ENCODE measurements around the gene CTXN1.

CTXN1 gene

GRCh38 chr19:7888145-7888825, 37.6 kb downstream of the CTXN1 start, which contains the start of gene LRRC8E:
Gene LRRC8E (plus strand): TSS chr19:7888510. CDS start chr19:7895604, 7,094 bp downstream.
- no peaks in the 10 kb centered on the region for H3K36me3 ChIP-seq (ENCODE audit: low read length)
- H3K79me2 ChIP-seq (ENCODE audit: insufficient read depth, low read length), result no peaks in the 10 kb centered on the region
- H3K9me3 ChIP-seq (ENCODE audit: insufficient read depth, low read length), result no peaks in the 10 kb centered on the region
- H2AFZ ChIP-seq (ENCODE audit: low read depth, low read length, severe bottlenecking), result no peak within 1 kb of the TSS
- TF ChIP-seq CTCF (IDR thresholded peaks at IDR 0.05; ENCODE audit: insufficient read depth, low read length, poor library complexity, severe bottlenecking) (no peak), EZH2phosphoT487 (conservative IDR thresholded peaks at IDR 0.05; ENCODE audit: low read length) (no peak)
- no peak within 1 kb of the TSS for H3K4me3 ChIP-seq (ENCODE audit: insufficient read depth, low read length, poor library complexity, severe bottlenecking)
- no peak within 1 kb of the TSS for H3K4me2 ChIP-seq (ENCODE audit: low read depth, low read length, poor library complexity, severe bottlenecking)
- no peaks in the 10 kb centered on the region for H4K20me1 ChIP-seq (ENCODE audit: low read depth, low read length)
- no peak within 1 kb of the TSS for H3K9ac ChIP-seq (ENCODE audit: low read length)
- no peak within 1 kb of the TSS for H3K27ac ChIP-seq (ENCODE audit: low read depth, low read length)
- no peaks in the 10 kb centered on the region for H3F3A ChIP-seq (ENCODE audit: insufficient read depth)
- no peaks in the 10 kb centered on the region for H3K9me2 ChIP-seq (replicated peaks; ENCODE audit: insufficient read depth, low read length)
- no peaks in the 10 kb centered on the region for H3K27me3 ChIP-seq (ENCODE audit: low read length)

- no peak overlapping the region for H3K4me3 ChIP-seq (ENCODE audit: insufficient read depth, low read length, poor library complexity, severe bottlenecking)
- no peaks in the 10 kb centered on the region for H3K9me2 ChIP-seq (replicated peaks; ENCODE audit: insufficient read depth, low read length)
- no peaks in the 10 kb centered on the region for H3K36me3 ChIP-seq (ENCODE audit: low read length)
- no peak for TF ChIP-seq EZH2phosphoT487 (conservative IDR thresholded peaks at IDR 0.05; ENCODE audit: low read length)
- TF ChIP-seq CTCF (IDR thresholded peaks at IDR 0.05; ENCODE audit: insufficient read depth, low read length, poor library complexity, severe bottlenecking), result no peak
- H2AFZ ChIP-seq (ENCODE audit: low read depth, low read length, severe bottlenecking), result no peak overlapping the region
- H4K20me1 ChIP-seq (ENCODE audit: low read depth, low read length), result no peaks in the 10 kb centered on the region
- no peak overlapping the region for H3K9ac ChIP-seq (ENCODE audit: low read length)
- H3K4me2 ChIP-seq (ENCODE audit: low read depth, low read length, poor library complexity, severe bottlenecking), result no peak overlapping the region
- no peak overlapping the region for H3K27ac ChIP-seq (ENCODE audit: low read depth, low read length)
- H3K79me2 ChIP-seq (ENCODE audit: insufficient read depth, low read length), result no peaks in the 10 kb centered on the region
- no peaks in the 10 kb centered on the region for H3K9me3 ChIP-seq (ENCODE audit: insufficient read depth, low read length)
- no peaks in the 10 kb centered on the region for H3F3A ChIP-seq (ENCODE audit: insufficient read depth)
- no peaks in the 10 kb centered on the region for H3K27me3 ChIP-seq (ENCODE audit: low read length)
These were observed 38.4 kb downstream of the CTXN1 start for GRCh38 chr19:7887408-7888144.

- Histone ChIP-seq H3K27ac (ENCODE audit: low read depth, low read length) (no peak overlapping the region), H4K20me1 (ENCODE audit: low read depth, low read length) (no peaks in the 10 kb centered on the region), H3K79me2 (ENCODE audit: insufficient read depth, low read length) (no peaks in the 10 kb centered on the region), H2AFZ (ENCODE audit: low read depth, low read length, severe bottlenecking) (no peak overlapping the region), H3F3A (ENCODE audit: insufficient read depth) (no peaks in the 10 kb centered on the region), H3K9me3 (ENCODE audit: insufficient read depth, low read length) (no peaks in the 10 kb centered on the region), H3K9me2 (replicated peaks; ENCODE audit: insufficient read depth, low read length) (no peaks in the 10 kb centered on the region), H3K4me2 (ENCODE audit: low read depth, low read length, poor library complexity, severe bottlenecking) (no peak overlapping the region), H3K4me3 (ENCODE audit: insufficient read depth, low read length, poor library complexity, severe bottlenecking) (no peak overlapping the region), H3K36me3 (ENCODE audit: low read length) (no peaks in the 10 kb centered on the region), H3K9ac (ENCODE audit: low read length) (no peak overlapping the region), H3K27me3 (ENCODE audit: low read length) (no peaks in the 10 kb centered on the region)
- TF ChIP-seq CTCF (IDR thresholded peaks at IDR 0.05; ENCODE audit: insufficient read depth, low read length, poor library complexity, severe bottlenecking) (no peak), EZH2phosphoT487 (conservative IDR thresholded peaks at IDR 0.05; ENCODE audit: low read length) (no peak)
These were observed 40.1 kb downstream of the CTXN1 start for GRCh38 chr19:7885818-7886217.
